Endothelial cell of umbilical vein (primary cell): ENCODE data around the gene RPLP2. TPM values are rescaled to one million over a fixed set of nuclear protein-coding genes. Genes with fewer than 3 reads are reported as not detected.

ENCODE experiments used
- BruUV-seq: library from RNA; stranded (reverse); fragments of 400-500 nt; replicated peaks from 2 replicates; lab custom pipeline; 2021; lab: Mats Ljungman, UMichigan
- CTCF ChIA-PET: fragments of 300-600, 350-600 bp; sonication (Branson Sonifier 250); formaldehyde crosslinking; loops from one replicate; lab custom pipeline; 2021; ENCODE audit warnings: antibody characterized with exemption, inconsistent platforms; lab: Charles Lee
- POLR2A ChIA-PET: fragments of 300-600, 350-600 bp; sonication (Branson Sonifier 250); formaldehyde crosslinking; loops from one replicate; lab custom pipeline; 2021; ENCODE audit warnings: antibody characterized with exemption, inconsistent platforms; lab: Charles Lee
- DNase-seq: peaks from one replicate; pipeline ENCODE4 v3.0.0-alpha.2; 2011; ENCODE audit warnings: low read depth, low spot score
- FAIRE-seq: peaks from 2 replicates; lab custom pipeline; 2011; peaks lifted over from hg19 to GRCh38; lab: Jason Lieb, UNC
- H2AFZ ChIP-seq: 2 replicates; pipeline ENCODE4 v1.6.0; 2012; ENCODE audit warnings: low read depth, low read length, control low read depth, inconsistent platforms
- H3K27ac ChIP-seq: 2 replicates; pipeline ENCODE4 v1.5.1; 2011; ENCODE audit warnings: low read depth, mild to moderate bottlenecking, control low read depth, low read length, moderate library complexity; ENCODE audit not compliant: insufficient read depth
- H3K27me3 ChIP-seq, 2 experiments: 2 replicates each; pipeline versions ENCODE4 v1.6.0 to v1.6.1; 2011; ENCODE audit warnings: low read length in 2 of 2, mixed read lengths in 1 of 2; ENCODE audit not compliant: control insufficient read depth in 2 of 2, insufficient read depth in 2 of 2
- H3K36me3 ChIP-seq, 2 experiments: 2 replicates in 1 of 2; 3 replicates in 1 of 2; pipeline ENCODE4 v1.5.1; 2011; ENCODE audit warnings: low read length in 2 of 2, mild to moderate bottlenecking in 1 of 2, moderate library complexity in 1 of 2; ENCODE audit not compliant: control insufficient read depth in 2 of 2, insufficient read depth in 2 of 2; ENCODE audit errors: extremely low read depth in 1 of 2
- H3K4me1 ChIP-seq: 3 replicates; pipeline ENCODE4 v1.5.1; 2011; ENCODE audit warnings: mild to moderate bottlenecking, low read length; ENCODE audit not compliant: control insufficient read depth, insufficient read depth; ENCODE audit errors: extremely low read depth
- H3K4me2 ChIP-seq: 2 replicates; pipeline ENCODE4 v1.6.1; 2011; ENCODE audit warnings: low read length, control low read depth, mixed read lengths; ENCODE audit not compliant: insufficient read depth
- H3K4me3 ChIP-seq, 3 experiments: fragments of 200-600 bp in 1 of 3; sonication (generic), shearing (Covaris generic) in 1 of 3; replicated peaks in 1 of 3; 2 replicates each; pipeline ENCODE4 v1.5.1; 2011 to 2016; ENCODE audit warnings: control low read depth in 3 of 3, low read length in 3 of 3, mild to moderate bottlenecking in 2 of 3, inconsistent platforms in 1 of 3, low read depth in 1 of 3, moderate library complexity in 1 of 3; ENCODE audit not compliant: insufficient read depth in 1 of 3
- H3K79me2 ChIP-seq: 2 replicates; pipeline ENCODE4 v1.6.0; 2012; ENCODE audit warnings: low read length, inconsistent platforms; ENCODE audit not compliant: control insufficient read depth, insufficient read depth
- H3K9ac ChIP-seq: replicated peaks from 2 replicates; pipeline ENCODE3; 2011; ENCODE audit warnings: low read length, control low read depth; ENCODE audit not compliant: insufficient read depth; ENCODE audit errors: extremely low read depth
- H3K9me1 ChIP-seq: replicated peaks from 3 replicates; pipeline ENCODE4 v1.6.0; 2011; ENCODE audit warnings: mild to moderate bottlenecking, low read length; ENCODE audit not compliant: control insufficient read depth, insufficient read depth; ENCODE audit errors: extremely low read depth
- H3K9me3 ChIP-seq: replicated peaks from 2 replicates; pipeline ENCODE4 v1.5.1; 2012; ENCODE audit warnings: low read length, inconsistent platforms; ENCODE audit not compliant: control insufficient read depth, insufficient read depth
- H4K20me1 ChIP-seq: replicated peaks from 2 replicates; pipeline ENCODE3; 2011; ENCODE audit warnings: mild to moderate bottlenecking, low read length; ENCODE audit not compliant: control insufficient read depth, insufficient read depth; ENCODE audit errors: extremely low read depth
- CTCF ChIP-seq, 2 donors: IDR thresholded peaks; 1 replicate in 1 of 2; 2 replicates in 1 of 2; pipeline ENCODE4 v1.5.1; 2011; ENCODE audit warnings: low read length in 2 of 2, mild to moderate bottlenecking in 2 of 2, moderate library complexity in 2 of 2, control low read depth in 1 of 2, inconsistent platforms in 1 of 2, low read depth in 1 of 2; ENCODE audit not compliant: insufficient read depth in 1 of 2; ENCODE audit errors: extremely low read depth in 1 of 2
- EZH2 ChIP-seq: IDR thresholded peaks from 2 replicates; pipeline ENCODE4 v1.6.1; 2012; ENCODE audit warnings: borderline replicate concordance, low read depth, mild to moderate bottlenecking, moderate library complexity, low read length, inconsistent platforms; ENCODE audit not compliant: severe bottlenecking
- FOS ChIP-seq: IDR thresholded peaks from 2 replicates; pipeline ENCODE4 v1.6.1; 2011; ENCODE audit warnings: mild to moderate bottlenecking, low read length, moderate library complexity, borderline replicate concordance; ENCODE audit not compliant: insufficient read depth
- GATA2 ChIP-seq: IDR thresholded peaks from 2 replicates; pipeline ENCODE4 v1.7.0; 2011; ENCODE audit warnings: low read depth, mild to moderate bottlenecking, moderate library complexity, mixed read lengths, low read length; ENCODE audit not compliant: insufficient read length, insufficient read depth
- JUN ChIP-seq: IDR thresholded peaks from 2 replicates; pipeline ENCODE4 v1.6.1; 2011; ENCODE audit warnings: borderline replicate concordance, low read depth; ENCODE audit not compliant: insufficient read length, insufficient read depth
- MYC ChIP-seq: IDR thresholded peaks from one replicate; pipeline ENCODE4 v1.6.1; 2011; ENCODE audit warnings: mild to moderate bottlenecking, low read depth, low read length
- POLR2A ChIP-seq: IDR thresholded peaks from 2 replicates; pipeline ENCODE4 v1.6.1; 2012; ENCODE audit warnings: low read depth, mild to moderate bottlenecking, control low read depth, low read length
- POLR2AphosphoS5 ChIP-seq: IDR thresholded peaks from 2 replicates; pipeline ENCODE4 v1.6.1; 2012; ENCODE audit warnings: low read depth, mild to moderate bottlenecking, control low read depth, low read length, moderate library complexity; ENCODE audit not compliant: insufficient read depth
- dilution Hi-C: fragments of 300-500 bp; cut with MboI; formaldehyde crosslinking; loops from one replicate; pipeline ENCODE4 v1.15.0; 2019; ENCODE audit warnings: low sequenced_read_pairs; ENCODE audit not compliant: extremely low pct_ligation_motif_present
- intact Hi-C: fragments of 100-400 bp; cut with micrococcal nuclease; formaldehyde crosslinking; loops from one replicate; pipeline ENCODE4 v1.10.0; 2022
- polyA plus RNA-seq, 4 experiments: library from polyadenylated mRNA; depleted of rRNA in 3 of 4; stranded (reverse) in 3 of 4; unstranded in 1 of 4; fragments of >200 nt; gene quantifications; 2 replicates each; pipeline versions ENCODE4 v1.2.1 to v1.2.3, GENCODE V29; 2011 to 2012; ENCODE audit warnings: missing spikeins in 1 of 4
- total RNA-seq: library from RNA; stranded (reverse); gene quantifications from 2 replicates; pipeline ENCODE4 v1.2.3, GENCODE V29; 2021
- TF ChIP-seq, protein P1 (sequence below): IDR thresholded peaks from 2 replicates; pipeline ENCODE4 v1.6.1; 2011; ENCODE audit not compliant: insufficient read depth, insufficient read length

The RPLP2 gene
- total and polyA plus RNA-seq, 2 donors (not counting 3 experiments of a cell fraction or from before 2014, with no cell fraction given), result 1,579 to 1,739 TPM

GRCh38 chr11:797296-798092 lies 12.3 kb upstream of the RPLP2 start:
- H3K9me1 ChIP-seq, result no peaks in the 10 kb centered on the region

More at GRCh38 chr11:797296-798092, 12.3 kb upstream of the RPLP2 start:
- intact Hi-C loops (loop anchor here (1.0 to 2.0 kb wide), 2 partner anchors 12 to 15 kb away; partner anchors contain the start of gene RPLP2), dilution Hi-C loops (no loop called here)
- peaks cover 11% of the 10 kb centered on the region for H3K79me2 ChIP-seq
- H3K27ac ChIP-seq, result peak overlapping the region; percentile 32
- no peaks in the 10 kb centered on the region for H3K9me3 ChIP-seq
- DNase-seq (peak; percentile 80), FAIRE-seq (peak; percentile 89)
- H3K27me3 ChIP-seq, result no peaks in the 10 kb centered on the region
- TSS peak; percentile 4 for BruUV-seq
- peak overlapping the region; percentile 62 for H3K4me2 ChIP-seq
- peak overlapping the region; percentile 56 for H2AFZ ChIP-seq
- ChIA-PET POLR2A (interaction anchor here (0.7 to 1.0 kb wide), 2 partner anchors 12 to 37 kb away, joined by 3 read pairs; partner anchors contain the start of gene RPLP2), CTCF (interaction anchor here (1.1 to 2.1 kb wide), 4 partner anchors 12 to 47 kb away, joined by 4 to 9 read pairs (median 8); partner anchors contain the start of gene RPLP2)
- H3K4me3 ChIP-seq, result peak overlapping the region; percentile 57 to 66 (median 64)
- H3K9ac ChIP-seq, result peak overlapping the region; percentile 45
- peaks cover 14% of the 10 kb centered on the region for H3K4me1 ChIP-seq
- H4K20me1 ChIP-seq, result no peaks in the 10 kb centered on the region
- H3K36me3 ChIP-seq, result peaks cover 0 to 15% of the 10 kb centered on the region in 2 experiments
- TF ChIP-seq MYC (no peak), CTCF (IDR thresholded peaks at IDR 0.05; ENCODE audit: extremely low read depth in 1 of 2, insufficient read depth in 1 of 2, low read depth in 1 of 2, low read length in 2 of 2) (no peak), EZH2 (no peak), GATA2 (no peak), FOS (no peak), POLR2A (peak; percentile 78), POLR2AphosphoS5 (no peak), JUN (no peak)
- TF ChIP-seq, protein P1, sequence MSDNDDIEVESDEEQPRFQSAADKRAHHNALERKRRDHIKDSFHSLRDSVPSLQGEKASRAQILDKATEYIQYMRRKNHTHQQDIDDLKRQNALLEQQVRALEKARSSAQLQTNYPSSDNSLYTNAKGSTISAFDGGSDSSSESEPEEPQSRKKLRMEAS, result peak; percentile 82
